Lower leg skin (tissue), 4 donors: ENCODE measurements around the gene SF3A2. TPM values are rescaled to one million over a fixed set of nuclear protein-coding genes. Genes with fewer than 3 reads are reported as not detected.

ENCODE experiments used
- DNase-seq, 2 donors: peaks; one replicate each; pipeline ENCODE4 v3.0.0-alpha.2; 2019; ENCODE audit warnings: low spot score in 2 of 2
- H3K4me3 ChIP-seq: fragments of 200-600 bp; sonication (generic); 2 replicates; pipeline ENCODE4 v1.5.1; 2017; ENCODE audit warnings: mild to moderate bottlenecking, low read depth; ENCODE audit not compliant: poor library complexity, severe bottlenecking
- POLR2A ChIP-seq, 2 donors: fragments of 450-650 bp; IDR thresholded peaks; one replicate each; pipeline ENCODE4 v1.6.1; 2016 to 2017; ENCODE audit warnings: antibody characterized with exemption in 2 of 2, mild to moderate bottlenecking in 1 of 2, moderate library complexity in 1 of 2
- WGBS, 2 donors: methylation state at CpG; one replicate each; pipeline ENCODE4 v1.1.5; 2018; 5-methylcytosine and 5-hydroxymethylcytosine counted together
- intact Hi-C: fragments of 100-400 bp; cut with DNase I; formaldehyde crosslinking; loops from one replicate; pipeline ENCODE4 v1.15.0; 2023; ENCODE audit warnings: low total_unique reads
- total RNA-seq, 4 donors: library from RNA; depleted of rRNA; stranded (reverse); fragments of >200 nt; gene quantifications; one replicate each; pipeline ENCODE4 v1.1.0, GENCODE V29; 2016
- TF ChIP-seq, protein P1 (sequence below), 3 donors: fragments of 450-650 bp; IDR thresholded peaks; one replicate each; pipeline ENCODE4 v1.5.1; 2016; ENCODE audit warnings: antibody characterized with exemption in 3 of 3, mild to moderate bottlenecking in 3 of 3, moderate library complexity in 2 of 3

Gene SF3A2, protein sequence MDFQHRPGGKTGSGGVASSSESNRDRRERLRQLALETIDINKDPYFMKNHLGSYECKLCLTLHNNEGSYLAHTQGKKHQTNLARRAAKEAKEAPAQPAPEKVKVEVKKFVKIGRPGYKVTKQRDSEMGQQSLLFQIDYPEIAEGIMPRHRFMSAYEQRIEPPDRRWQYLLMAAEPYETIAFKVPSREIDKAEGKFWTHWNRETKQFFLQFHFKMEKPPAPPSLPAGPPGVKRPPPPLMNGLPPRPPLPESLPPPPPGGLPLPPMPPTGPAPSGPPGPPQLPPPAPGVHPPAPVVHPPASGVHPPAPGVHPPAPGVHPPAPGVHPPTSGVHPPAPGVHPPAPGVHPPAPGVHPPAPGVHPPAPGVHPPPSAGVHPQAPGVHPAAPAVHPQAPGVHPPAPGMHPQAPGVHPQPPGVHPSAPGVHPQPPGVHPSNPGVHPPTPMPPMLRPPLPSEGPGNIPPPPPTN
- total RNA-seq, result 10 to 100 TPM; 35.6 to 85.6 (median 47.8) TPM

DNA sequence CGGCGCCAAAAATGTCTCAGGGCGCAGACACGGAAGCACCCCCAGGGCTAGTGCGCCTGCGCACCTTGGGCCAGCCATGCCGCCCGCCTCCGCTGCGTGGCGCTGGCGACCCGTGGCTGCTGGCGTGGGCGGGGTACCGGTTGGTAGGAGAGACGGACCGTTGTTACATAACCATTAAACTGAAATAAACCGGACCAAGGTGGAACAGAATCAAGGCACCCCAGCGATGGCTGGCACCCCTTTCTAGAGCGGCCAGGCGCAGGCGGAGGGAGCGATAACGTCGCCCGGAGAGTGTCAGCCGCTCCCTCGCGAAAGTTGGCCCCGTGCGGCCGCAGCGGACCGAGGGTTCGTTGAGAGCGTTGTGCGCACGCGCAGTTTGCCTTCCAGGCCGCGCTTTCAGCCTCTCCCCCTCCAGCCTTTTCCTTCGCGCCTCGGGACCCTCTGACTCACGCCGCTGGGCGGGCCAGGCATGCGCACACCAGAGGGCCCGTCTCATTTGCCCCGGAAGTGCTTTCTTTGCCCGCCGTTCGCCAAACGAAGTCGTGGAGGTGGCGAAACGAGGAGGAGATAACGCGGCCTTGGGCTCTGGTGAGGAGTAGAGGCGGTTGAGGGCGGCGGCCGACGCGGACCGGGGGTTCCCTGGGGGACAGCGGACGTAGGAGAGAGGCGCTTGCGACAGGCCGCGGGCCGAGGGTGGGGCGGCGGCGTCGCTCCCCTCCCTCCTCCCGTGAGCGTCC, at the start of gene SF3A2, which contains the start of gene PLEKHJ1:
Gene SF3A2, plus strand, starts transcription at position 511 of the 737 bp plus-strand sequence. CDS start 6,595 bp downstream, outside the sequence.
Gene PLEKHJ1, minus strand, starts transcription at position 16 of the 737 bp plus-strand sequence. CDS start 81 bp downstream, outside the sequence.
- H3K4me3 ChIP-seq, result peak within 1 kb of the TSS; percentile 75
- WGBS, 2 donors, result 0% methylated on average over 15 to 68 of the region's 80 CpGs
- DNase-seq, result peak; percentile 94 to 99
- TF ChIP-seq, protein P1, sequence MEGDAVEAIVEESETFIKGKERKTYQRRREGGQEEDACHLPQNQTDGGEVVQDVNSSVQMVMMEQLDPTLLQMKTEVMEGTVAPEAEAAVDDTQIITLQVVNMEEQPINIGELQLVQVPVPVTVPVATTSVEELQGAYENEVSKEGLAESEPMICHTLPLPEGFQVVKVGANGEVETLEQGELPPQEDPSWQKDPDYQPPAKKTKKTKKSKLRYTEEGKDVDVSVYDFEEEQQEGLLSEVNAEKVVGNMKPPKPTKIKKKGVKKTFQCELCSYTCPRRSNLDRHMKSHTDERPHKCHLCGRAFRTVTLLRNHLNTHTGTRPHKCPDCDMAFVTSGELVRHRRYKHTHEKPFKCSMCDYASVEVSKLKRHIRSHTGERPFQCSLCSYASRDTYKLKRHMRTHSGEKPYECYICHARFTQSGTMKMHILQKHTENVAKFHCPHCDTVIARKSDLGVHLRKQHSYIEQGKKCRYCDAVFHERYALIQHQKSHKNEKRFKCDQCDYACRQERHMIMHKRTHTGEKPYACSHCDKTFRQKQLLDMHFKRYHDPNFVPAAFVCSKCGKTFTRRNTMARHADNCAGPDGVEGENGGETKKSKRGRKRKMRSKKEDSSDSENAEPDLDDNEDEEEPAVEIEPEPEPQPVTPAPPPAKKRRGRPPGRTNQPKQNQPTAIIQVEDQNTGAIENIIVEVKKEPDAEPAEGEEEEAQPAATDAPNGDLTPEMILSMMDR (IDR thresholded peaks at IDR 0.05), result peak in 1 of 3 donors; percentile 99
- no peak for TF ChIP-seq POLR2A (IDR thresholded peaks at IDR 0.05)
- intact Hi-C loops, result loop anchor here (5.0 kb wide), 1 partner anchor 36 kb away; no protein-coding TSS in a partner anchor

DNA sequence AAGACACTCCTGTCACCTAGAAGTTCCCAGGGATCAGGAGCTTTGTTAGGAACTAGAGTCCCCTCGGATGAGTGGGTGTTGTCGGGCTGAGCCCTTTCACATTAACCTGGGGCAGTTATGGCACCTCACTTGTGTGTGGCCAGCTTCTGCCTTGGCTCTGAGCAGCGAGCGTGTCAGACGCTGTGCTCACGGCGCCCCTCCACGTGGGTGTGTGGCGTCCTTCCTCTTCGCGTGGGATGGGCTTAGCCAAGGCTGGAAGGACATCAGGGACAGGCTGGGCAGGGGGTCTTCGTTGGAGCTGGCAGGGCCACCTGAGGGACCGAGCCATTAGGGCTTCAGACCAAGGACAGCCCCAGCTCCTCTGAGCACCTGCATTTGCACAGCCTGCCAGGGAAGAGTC, 49.5 kb upstream of the SF3A2 start:
- WGBS, 2 donors, result 81% methylated on average over 13 of the region's 13 CpGs
- H3K4me3 ChIP-seq, result no peak overlapping the region
- intact Hi-C loops, result no loop called here
- TF ChIP-seq, protein P1 (IDR thresholded peaks at IDR 0.05), result no peak
- TF ChIP-seq POLR2A (IDR thresholded peaks at IDR 0.05), result no peak
- no peak for DNase-seq

DNA sequence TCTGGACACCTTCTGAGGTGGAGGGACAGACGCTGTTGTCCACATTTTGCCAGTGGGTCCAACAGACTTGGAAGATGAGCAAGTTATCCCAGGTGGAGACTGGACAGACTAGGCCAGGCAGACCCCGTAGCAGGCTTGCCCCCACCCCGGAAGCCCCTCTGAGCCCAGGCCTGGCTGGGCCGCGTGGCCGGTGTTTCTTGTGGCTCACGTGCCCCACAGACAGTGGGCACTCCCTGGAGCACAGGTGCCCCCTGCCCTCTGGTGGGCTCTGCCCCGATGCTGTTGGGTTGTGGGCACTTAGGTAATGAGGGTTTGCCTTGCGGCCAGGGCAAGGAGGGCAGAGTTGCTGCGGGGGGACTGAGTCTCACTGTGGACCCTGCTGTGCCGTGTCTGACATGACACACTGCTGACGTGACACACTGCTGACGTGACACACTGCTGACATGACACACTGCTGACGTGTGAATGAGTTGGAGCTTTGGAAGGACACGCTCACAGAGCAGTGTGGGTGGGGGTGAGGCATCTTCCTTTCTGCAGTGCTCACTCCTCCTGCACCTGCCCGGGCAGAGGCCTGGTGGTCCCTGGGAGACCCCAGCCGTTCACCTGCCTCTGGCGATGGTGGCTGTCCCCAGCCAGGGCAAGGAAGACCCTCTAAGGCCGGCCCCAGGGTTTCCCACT, 47.8 kb upstream of the SF3A2 start:
- DNase-seq, result no peak
- no peak overlapping the region for H3K4me3 ChIP-seq
- TF ChIP-seq, protein P1 (IDR thresholded peaks at IDR 0.05), result no peak
- no peak for TF ChIP-seq POLR2A (IDR thresholded peaks at IDR 0.05)
- WGBS, 2 donors, result 92 to 94% methylated on average over 18 to 19 of the region's 19 CpGs
- intact Hi-C loops, result no loop called here

DNA sequence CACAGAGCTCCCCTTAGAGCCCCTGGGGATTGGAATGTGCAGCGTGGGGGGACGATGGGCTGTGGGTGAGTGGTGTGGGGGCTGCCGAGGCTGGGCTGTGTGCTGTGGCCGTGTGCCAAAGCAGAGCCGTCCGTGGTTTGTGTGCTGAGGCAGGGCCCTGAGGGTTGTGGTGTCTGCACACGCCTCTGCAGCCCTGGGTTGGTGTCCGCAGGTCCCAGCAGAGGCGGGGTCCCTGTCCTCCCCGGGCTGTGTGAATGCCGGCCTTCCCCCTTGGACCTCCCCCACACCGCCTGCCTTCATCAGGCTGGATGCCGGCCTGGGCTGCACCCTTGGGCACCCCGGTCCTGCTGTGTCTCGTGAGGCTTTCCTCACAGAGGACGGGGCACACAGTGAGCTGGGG, 46.7 kb upstream of the SF3A2 start:
- no peak for DNase-seq
- intact Hi-C loops, result no loop called here
- no peak for TF ChIP-seq POLR2A (IDR thresholded peaks at IDR 0.05)
- TF ChIP-seq, protein P1 (IDR thresholded peaks at IDR 0.05), result no peak
- H3K4me3 ChIP-seq, result no peak overlapping the region
- WGBS, 2 donors, result 83 to 90% methylated on average over 2 to 16 of the region's 16 CpGs

DNA sequence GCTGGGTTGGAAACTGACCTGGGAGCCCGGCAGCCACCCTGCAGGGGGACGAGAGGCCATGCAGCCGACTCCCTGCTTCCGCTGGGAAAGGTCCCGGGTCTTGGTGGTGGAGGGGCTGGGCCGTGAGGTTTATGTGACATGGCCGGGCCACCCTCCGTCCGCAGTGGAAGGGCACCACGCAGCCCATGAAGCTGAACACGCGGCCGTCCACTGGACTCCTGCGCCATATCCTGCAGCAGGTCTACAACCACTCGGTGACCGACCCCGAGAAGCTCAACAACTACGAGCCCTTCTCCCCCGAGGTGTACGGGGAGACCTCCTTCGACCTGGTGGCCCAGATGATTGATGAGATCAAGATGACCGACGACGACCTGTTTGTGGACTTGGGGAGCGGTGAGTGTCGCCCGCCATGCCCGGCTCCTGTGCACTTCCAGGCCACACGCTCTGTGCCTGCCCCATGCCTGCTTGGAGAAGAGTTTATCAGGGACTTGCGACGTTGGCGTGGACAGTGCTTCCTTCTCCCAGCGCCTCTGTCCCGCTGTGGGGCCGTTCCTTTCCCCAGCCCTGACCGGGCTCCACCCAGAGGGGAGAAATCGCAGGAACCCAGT, 45.7 kb upstream of the SF3A2 start:
- DNase-seq, result no peak
- no peak overlapping the region for H3K4me3 ChIP-seq
- no peak for TF ChIP-seq POLR2A (IDR thresholded peaks at IDR 0.05)
- TF ChIP-seq, protein P1 (IDR thresholded peaks at IDR 0.05), result no peak
- intact Hi-C loops, result no loop called here
- 91 to 93% methylated on average over 34 to 35 of the region's 37 CpGs for WGBS, 2 donors
